ENCODE measurements around the gene PTPRM.

GRCh38 chr18:7946734-7947377 is 379.7 kb downstream of the PTPRM start:
- TF ChIP-seq EZH2 (IDR thresholded peaks at IDR 0.05; ENCODE audit: insufficient read depth, poor library complexity, severe bottlenecking): no peak
- no peak for TF ChIP-seq EZH2phosphoT487 (IDR thresholded peaks at IDR 0.05; ENCODE audit: insufficient read depth, low read depth)
